ENCODE measurements around the gene ASB2. TPM values are rescaled to one million over a fixed set of nuclear protein-coding genes. Genes with fewer than 3 reads are reported as not detected.

ASB2 gene
- total and polyA plus RNA-seq, 2 of the 4 experiments (the other 2 are of a cell fraction): 0.54 to 0.77 TPM

- Histone ChIP-seq H4K5ac (ENCODE audit: low read depth, low read length) (no peak overlapping the region), H2BK120ac (ENCODE audit: low read depth, low read length) (no peak overlapping the region), H2AK5ac (ENCODE audit: low read depth, low read length) (no peak overlapping the region), H3K9me3 (ENCODE audit: control insufficient read depth, insufficient read depth, low read length) (no peaks in the 10 kb centered on the region), H4K20me1 (ENCODE audit: insufficient read depth, low read length) (no peaks in the 10 kb centered on the region), H3K56ac (ENCODE audit: extremely low read depth, insufficient read depth, low read length) (no peak overlapping the region), H3K79me1 (ENCODE audit: low read depth in 1 of 2, low read length in 2 of 2) (no peaks in the 10 kb centered on the region), H3K27me3 (ENCODE audit: control insufficient read depth, insufficient read depth, low read length) (peaks cover 24% of the 10 kb centered on the region), H3K9ac (ENCODE audit: low read depth, low read length) (no peak overlapping the region), H2BK5ac (ENCODE audit: low read depth, low read length, poor library complexity, severe bottlenecking) (no peak overlapping the region), H3K9me1 (ENCODE audit: insufficient read depth, low read length) (no peaks in the 10 kb centered on the region), H4K8ac (ENCODE audit: low read depth in 2 of 2, low read length in 2 of 2) (no peak overlapping the region), H4K91ac (ENCODE audit: insufficient read depth, low read depth, low read length) (no peak overlapping the region), H3K4me1 (ENCODE audit: control insufficient read depth, insufficient read depth, low read length) (no peaks in the 10 kb centered on the region), H3K36me3 (ENCODE audit: control insufficient read depth, insufficient read depth, low read length) (no peaks in the 10 kb centered on the region), H3K14ac (replicated peaks; ENCODE audit: low read depth, low read length) (no peak overlapping the region), H2BK15ac (ENCODE audit: low read depth, low read length) (no peak overlapping the region), H3K4me2 (ENCODE audit: low read depth, low read length) (no peak overlapping the region), H3K18ac (ENCODE audit: low read depth, low read length) (no peak overlapping the region), H3K23ac (ENCODE audit: low read depth, low read length) (no peak overlapping the region), H3K4ac (ENCODE audit: low read depth, low read length) (no peak overlapping the region), H2AFZ (replicated peaks; ENCODE audit: low read length, poor library complexity) (no peak overlapping the region), H3K4me3 (ENCODE audit: insufficient read depth, low read depth, low read length) (no peak overlapping the region), H3K27ac (ENCODE audit: insufficient read depth, low read length) (no peak overlapping the region), H2BK20ac (ENCODE audit: low read depth, low read length) (no peak overlapping the region), H2AK9ac (replicated peaks; ENCODE audit: low read depth, low read length, poor library complexity) (no peak overlapping the region)
- DNase-seq (no peak), ATAC-seq (ENCODE audit: low read depth) (no peak)
- CTCF ChIA-PET: no interaction called here
- no TSS peak for BruUV-seq (replicated peaks)
- in situ Hi-C loops (cut with MboI; ENCODE audit: low sequenced_read_pairs): no loop called here
- POLR2A ChIA-PET (ENCODE audit: unreplicated experiment): no interaction called here
- dilution Hi-C loops (cut with HindIII; ENCODE audit: low sequenced_read_pairs, unreplicated experiment): no loop called here
- no peak for TF ChIP-seq RAD21 (IDR thresholded peaks at IDR 0.05; ENCODE audit: low read length)
- TF ChIP-seq ELK1 (IDR thresholded peaks at IDR 0.05; ENCODE audit: borderline replicate concordance, low read depth, low read length): no peak
- TF ChIP-seq CHD1 (IDR thresholded peaks at IDR 0.05; ENCODE audit: low read depth, low read length): no peak
- no peak for TF ChIP-seq MAFK (IDR thresholded peaks at IDR 0.05; ENCODE audit: low read depth, low read length)
- TF ChIP-seq USF2 (IDR thresholded peaks at IDR 0.05; ENCODE audit: low read depth, low read length): no peak
- intact Hi-C loops (cut with micrococcal nuclease): no loop called here
- WGBS, 2 experiments (ENCODE audit: extremely low coverage in 2 of 2, insufficient read length in 1 of 2): 100% methylated on average over 1 of the region's 8 CpGs; no CpG with 5 or more reads in 1 of the 2 experiments
Observed at GRCh38 chr14:93930296-93930988, 45.9 kb downstream of the ASB2 start.

Measured in IMR-90 (cell line).